GM13976 (cell line): Measurements from ENCODE around the gene MARCHF3.

ENCODE experiments used
- DNase-seq: peaks from one replicate; pipeline ENCODE4 v3.0.0; 2012; ENCODE audit warnings: low spot score
- in situ Hi-C: fragments of 300-500 bp; cut with MboI; formaldehyde crosslinking; loops from one replicate; pipeline ENCODE4 v1.12.0; 2022; ENCODE audit warnings: low sequenced_read_pairs, mixed read lengths, inconsistent platforms; ENCODE audit not compliant: unreplicated experiment
- TF ChIP-seq, protein P1 (sequence below): IDR thresholded peaks from 2 replicates; pipeline ENCODE4 v1.5.1; 2012; ENCODE audit warnings: borderline replicate concordance, mild to moderate bottlenecking; ENCODE audit not compliant: insufficient read depth; ENCODE audit errors: extremely low read depth, missing control alignments, control extremely low read depth

The MARCHF3 gene

DNA sequence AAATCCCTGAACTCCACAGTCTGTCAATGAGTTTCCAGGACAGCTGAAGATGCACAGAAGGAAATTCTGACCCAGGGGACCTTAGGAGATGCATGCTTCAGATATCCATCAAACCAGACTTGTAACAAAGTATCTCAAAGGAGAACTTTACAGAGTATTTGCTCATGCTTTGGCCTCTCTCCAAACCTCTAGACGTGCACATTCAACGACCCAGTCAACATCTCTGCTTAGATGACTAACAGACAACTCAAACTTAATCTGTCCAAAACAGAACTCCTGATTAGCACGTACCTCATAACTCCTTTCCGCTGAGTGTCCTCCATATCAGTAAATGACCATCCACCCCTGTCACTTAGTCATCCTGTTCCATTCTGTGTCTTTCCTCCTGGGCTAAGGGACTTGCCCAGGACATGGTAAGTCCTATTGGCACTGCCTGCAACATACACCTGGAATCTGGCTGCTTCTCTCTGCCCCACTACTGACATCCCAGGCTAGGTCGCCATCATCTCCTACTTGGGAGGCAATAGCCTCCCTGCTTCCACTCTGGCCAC, 146.0 kb downstream of the MARCHF3 start:
- DNase-seq: no peak
- TF ChIP-seq, protein P1, sequence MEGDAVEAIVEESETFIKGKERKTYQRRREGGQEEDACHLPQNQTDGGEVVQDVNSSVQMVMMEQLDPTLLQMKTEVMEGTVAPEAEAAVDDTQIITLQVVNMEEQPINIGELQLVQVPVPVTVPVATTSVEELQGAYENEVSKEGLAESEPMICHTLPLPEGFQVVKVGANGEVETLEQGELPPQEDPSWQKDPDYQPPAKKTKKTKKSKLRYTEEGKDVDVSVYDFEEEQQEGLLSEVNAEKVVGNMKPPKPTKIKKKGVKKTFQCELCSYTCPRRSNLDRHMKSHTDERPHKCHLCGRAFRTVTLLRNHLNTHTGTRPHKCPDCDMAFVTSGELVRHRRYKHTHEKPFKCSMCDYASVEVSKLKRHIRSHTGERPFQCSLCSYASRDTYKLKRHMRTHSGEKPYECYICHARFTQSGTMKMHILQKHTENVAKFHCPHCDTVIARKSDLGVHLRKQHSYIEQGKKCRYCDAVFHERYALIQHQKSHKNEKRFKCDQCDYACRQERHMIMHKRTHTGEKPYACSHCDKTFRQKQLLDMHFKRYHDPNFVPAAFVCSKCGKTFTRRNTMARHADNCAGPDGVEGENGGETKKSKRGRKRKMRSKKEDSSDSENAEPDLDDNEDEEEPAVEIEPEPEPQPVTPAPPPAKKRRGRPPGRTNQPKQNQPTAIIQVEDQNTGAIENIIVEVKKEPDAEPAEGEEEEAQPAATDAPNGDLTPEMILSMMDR: no peak
- in situ Hi-C loops: no loop called here

DNA sequence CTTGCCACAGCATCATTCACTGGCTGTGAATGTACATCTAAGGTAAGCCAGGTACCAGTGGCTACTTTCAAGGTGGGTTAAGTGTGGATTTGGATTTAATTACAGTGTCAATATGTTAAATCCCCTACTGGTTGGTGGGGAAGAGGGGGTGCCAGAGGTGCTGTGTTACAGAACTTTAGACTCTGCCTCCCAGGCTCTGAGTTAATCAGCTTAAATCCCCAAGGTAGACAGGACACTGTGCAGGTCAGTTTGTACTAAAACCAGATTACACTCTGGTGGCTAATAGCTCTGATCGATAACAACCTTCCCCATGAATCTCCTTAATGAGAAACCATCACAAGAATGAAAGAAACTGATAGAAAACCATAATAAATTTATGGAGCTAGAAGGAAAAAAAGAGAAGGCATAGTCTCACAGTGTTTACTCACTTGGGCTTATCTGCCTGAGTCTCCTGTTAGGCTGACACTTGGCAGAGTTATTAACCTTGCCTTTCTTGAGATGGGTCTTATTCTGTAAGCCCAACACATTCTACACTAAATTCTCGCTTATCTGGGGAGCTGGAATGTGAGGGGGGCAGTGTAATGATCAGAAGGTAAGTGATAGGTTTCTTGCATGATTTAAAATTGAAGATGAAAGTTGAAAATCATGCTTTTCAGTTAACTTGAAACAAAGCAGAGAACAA, 146.7 kb downstream of the MARCHF3 start:
- in situ Hi-C loops: no loop called here
- TF ChIP-seq, protein P1: no peak
- no peak for DNase-seq

DNA sequence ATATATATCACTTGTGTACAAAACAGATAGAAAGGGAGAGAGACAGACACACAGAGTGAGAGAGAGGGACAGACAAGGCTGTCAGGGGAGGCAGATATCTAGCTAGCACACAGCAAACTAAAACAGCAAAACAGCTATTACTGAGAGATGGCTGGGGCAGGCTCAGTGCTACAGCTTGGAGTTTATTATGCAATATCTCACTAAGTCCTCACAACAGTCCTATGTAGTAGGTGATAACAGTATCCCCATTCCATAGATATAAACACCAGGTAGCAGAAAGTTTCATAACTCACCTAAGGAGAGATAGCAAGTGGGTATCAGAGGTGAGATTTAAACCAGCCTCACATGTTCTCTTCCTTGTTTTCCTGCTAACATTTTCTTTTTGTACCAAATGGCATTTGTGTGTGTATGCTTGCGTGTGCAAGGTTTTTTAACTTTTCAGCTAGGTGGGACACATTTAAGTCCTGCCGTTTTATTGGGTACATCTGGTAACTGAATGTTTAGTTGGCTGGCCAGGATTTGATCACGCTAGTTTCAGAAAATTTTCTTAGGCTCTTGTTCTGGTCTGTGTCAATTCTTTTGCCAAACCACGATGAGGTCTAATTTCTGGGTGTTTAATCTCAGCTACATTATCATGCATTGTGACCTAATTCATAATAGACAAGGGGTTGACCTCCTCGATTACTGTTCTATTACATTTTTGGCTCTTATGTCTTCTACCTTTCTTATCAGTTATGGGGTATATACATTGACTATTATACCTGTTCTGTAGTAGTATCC, 148.3 kb downstream of the MARCHF3 start:
- TF ChIP-seq, protein P1: no peak
- no peak for DNase-seq
- in situ Hi-C loops: no loop called here

DNA sequence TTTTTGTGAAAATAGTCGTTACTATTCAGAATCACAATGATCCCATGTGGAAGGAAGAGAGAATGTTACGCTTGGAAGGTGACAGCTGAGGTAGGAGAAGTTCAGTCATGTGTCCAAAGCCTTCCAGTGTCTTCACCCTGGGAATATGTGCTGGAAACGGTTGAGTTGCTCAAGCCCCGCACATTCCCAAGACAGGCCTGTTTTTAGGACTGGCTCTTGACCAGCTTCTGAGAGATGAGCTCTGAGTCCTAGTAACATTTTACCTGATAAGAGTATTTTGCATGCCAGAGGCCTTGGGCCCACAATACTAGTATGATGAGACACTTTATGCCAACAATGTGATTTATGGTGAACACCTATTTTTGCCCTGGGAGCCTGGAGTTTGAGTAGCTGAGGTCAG, 151.7 kb downstream of the MARCHF3 start:
- no peak for DNase-seq
- in situ Hi-C loops: no loop called here

DNA sequence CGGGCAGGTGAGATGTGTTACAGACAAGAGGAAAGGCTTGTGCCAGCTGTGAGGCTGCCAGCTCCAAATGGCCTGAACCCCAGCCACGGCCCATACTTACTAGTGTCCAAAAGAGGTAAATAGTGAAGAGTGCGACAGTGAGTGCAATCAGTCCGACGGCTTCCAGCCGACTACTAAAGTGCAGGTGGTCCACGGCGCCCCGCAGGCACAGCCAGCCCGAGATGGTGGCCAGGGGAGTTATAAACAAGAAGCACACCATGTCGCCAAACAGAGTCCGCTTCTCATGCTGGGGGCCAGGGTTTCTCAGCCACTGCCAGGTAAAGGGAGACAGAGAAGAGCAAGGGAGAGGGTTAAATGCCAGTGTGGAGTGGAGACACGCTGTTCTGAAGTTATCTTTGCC, 152.3 kb downstream of the MARCHF3 start:
- TF ChIP-seq, protein P1: no peak
- DNase-seq: no peak
- in situ Hi-C loops: no loop called here

More for the DNA sequence above, 151.7 kb downstream of the MARCHF3 start:
- TF ChIP-seq, protein P1: no peak

DNA sequence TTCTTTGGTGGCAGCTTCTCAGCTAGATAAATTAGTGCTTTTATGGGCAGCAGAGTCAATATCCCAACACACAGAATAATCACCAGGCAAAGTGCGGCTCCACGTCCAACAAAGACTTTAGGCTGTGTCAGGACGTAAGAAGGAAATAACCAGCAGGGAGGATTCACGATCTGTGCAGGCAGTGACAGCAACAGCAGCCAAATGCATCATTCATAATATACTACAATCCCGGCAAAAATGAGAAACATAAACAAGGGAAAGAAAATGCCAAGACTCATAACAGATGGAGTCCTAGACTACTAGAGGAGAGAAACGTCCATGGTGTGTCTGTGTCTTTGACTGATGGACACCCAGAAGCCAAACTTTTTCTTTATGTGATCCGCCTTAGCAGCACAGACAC, 152.8 kb downstream of the MARCHF3 start:
- no peak for DNase-seq
- TF ChIP-seq, protein P1: no peak
- in situ Hi-C loops: no loop called here
